Liver (tissue), 9 donors: ENCODE results near the gene LIMS2. TPM values are rescaled to one million over a fixed set of nuclear protein-coding genes. Genes with fewer than 3 reads are reported as not detected.

ENCODE experiments used
- DNase-seq: peaks from one replicate; pipeline ENCODE4 v3.0.0-alpha.2; 2017; ENCODE audit warnings: low spot score
- H3K27ac ChIP-seq, 2 donors: one replicate each; pipeline ENCODE4 v1.7.0; 2013; ENCODE audit warnings: inconsistent platforms in 2 of 2, low read length in 2 of 2, control low read depth in 1 of 2, low read depth in 1 of 2, mild to moderate bottlenecking in 1 of 2
- H3K27me3 ChIP-seq, 4 donors: one replicate each; pipeline versions ENCODE4 v1.6.1 to v1.7.0; 2013; ENCODE audit warnings: low read length in 3 of 4, inconsistent platforms in 1 of 4, mild to moderate bottlenecking in 1 of 4, moderate library complexity in 1 of 4; ENCODE audit not compliant: control insufficient read depth in 4 of 4, insufficient read depth in 4 of 4
- H3K36me3 ChIP-seq, 4 donors: one replicate each; pipeline versions ENCODE4 v1.6.1 to v1.7.0; 2013; ENCODE audit warnings: low read length in 3 of 4, mild to moderate bottlenecking in 3 of 4, low read depth in 1 of 4, moderate library complexity in 1 of 4; ENCODE audit not compliant: control insufficient read depth in 4 of 4, insufficient read depth in 3 of 4
- H3K4me1 ChIP-seq, 4 donors: one replicate each; pipeline versions ENCODE4 v1.6.1 to v1.7.0; 2013; ENCODE audit warnings: low read length in 3 of 4, mild to moderate bottlenecking in 3 of 4, moderate library complexity in 1 of 4; ENCODE audit not compliant: control insufficient read depth in 4 of 4, insufficient read depth in 4 of 4
- H3K4me3 ChIP-seq, 3 donors: one replicate each; pipeline versions ENCODE4 v1.6.1 to v1.7.0; 2013; ENCODE audit warnings: low read length in 3 of 3, control low read depth in 1 of 3, low read depth in 1 of 3, mild to moderate bottlenecking in 1 of 3
- H3K9ac ChIP-seq, 2 donors: one replicate each; pipeline ENCODE4 v1.7.0; 2013; ENCODE audit warnings: low read length in 2 of 2, mild to moderate bottlenecking in 2 of 2, moderate library complexity in 2 of 2, control low read depth in 1 of 2, low read depth in 1 of 2
- H3K9me3 ChIP-seq, 4 donors: one replicate each; pipeline versions ENCODE4 v1.6.1 to v1.7.0; 2013; ENCODE audit warnings: low read length in 3 of 4; ENCODE audit not compliant: control insufficient read depth in 4 of 4
- EGR1 ChIP-seq, 2 donors: IDR thresholded peaks; 2 replicates each; pipeline ENCODE4 v1.6.1; 2016 to 2018; ENCODE audit warnings: antibody characterized with exemption in 2 of 2, low read depth in 2 of 2
- FOXA1 ChIP-seq: IDR thresholded peaks from 2 replicates; pipeline ENCODE4 v1.6.1; 2016; ENCODE audit warnings: antibody characterized with exemption
- FOXA2 ChIP-seq: IDR thresholded peaks from 2 replicates; pipeline ENCODE4 v1.6.1; 2016; ENCODE audit warnings: antibody characterized with exemption
- GABPA ChIP-seq, 2 donors: IDR thresholded peaks in 1 of 2; conservative IDR thresholded peaks in 1 of 2; 2 replicates each; pipeline ENCODE4 v1.6.1; 2016; ENCODE audit warnings: antibody characterized with exemption in 2 of 2, mild to moderate bottlenecking in 1 of 2, moderate library complexity in 1 of 2
- HNF4A ChIP-seq, 2 donors: conservative IDR thresholded peaks; 2 replicates each; pipeline ENCODE4 v1.6.1; 2016; ENCODE audit warnings: antibody characterized with exemption in 2 of 2, mild to moderate bottlenecking in 2 of 2
- HNF4G ChIP-seq: IDR thresholded peaks from 2 replicates; pipeline ENCODE4 v1.6.1; 2016; ENCODE audit warnings: antibody characterized with exemption
- JUND ChIP-seq, 2 donors: IDR thresholded peaks; 2 replicates each; pipeline ENCODE4 v1.6.1; 2016; ENCODE audit warnings: antibody characterized with exemption in 2 of 2
- NR2F2 ChIP-seq: IDR thresholded peaks from 2 replicates; pipeline ENCODE4 v1.6.1; 2016; ENCODE audit warnings: antibody characterized with exemption
- RAD21 ChIP-seq, 2 donors: IDR thresholded peaks; 2 replicates each; pipeline ENCODE4 v1.6.1; 2016; ENCODE audit warnings: antibody characterized with exemption in 2 of 2, mild to moderate bottlenecking in 2 of 2
- RXRA ChIP-seq, 2 donors: IDR thresholded peaks; 2 replicates each; pipeline ENCODE4 v1.6.1; 2017 to 2018; ENCODE audit warnings: antibody characterized with exemption in 2 of 2, mild to moderate bottlenecking in 1 of 2
- TAF1 ChIP-seq: conservative IDR thresholded peaks from 2 replicates; pipeline ENCODE4 v1.6.1; 2016; ENCODE audit warnings: antibody characterized with exemption, mild to moderate bottlenecking
- YY1 ChIP-seq: IDR thresholded peaks from 2 replicates; pipeline ENCODE4 v1.6.1; 2016; ENCODE audit warnings: antibody characterized with exemption, mild to moderate bottlenecking
- WGBS: extraction: QIAGEN DNeasy Blood & Tissue Kit; methylation state at CpG from one replicate; pipeline ENCODE4 v1.1.7; 2013; 5-methylcytosine and 5-hydroxymethylcytosine counted together
- polyA plus RNA-seq, 2 donors: library from polyadenylated mRNA; stranded (reverse) in 1 of 2; unstranded in 1 of 2; fragments of 200-250 nt in 1 of 2; fragments of >200 nt in 1 of 2; fragmentation: Nextera tagmentation in 1 of 2; extraction: Ambion mirVana in 1 of 2; gene quantifications; one replicate each; pipeline versions ENCODE4 v1.2.1 to v1.2.3, GENCODE V29; 2013 to 2015
- total RNA-seq, 2 donors: library from RNA; depleted of rRNA; stranded (reverse); fragments of >200 nt; gene quantifications; one replicate each; pipeline ENCODE4 v1.2.3, GENCODE V29; 2014
- TF ChIP-seq, protein P1 (sequence below): IDR thresholded peaks from 2 replicates; pipeline ENCODE4 v1.6.1; 2016; ENCODE audit warnings: antibody characterized with exemption, mild to moderate bottlenecking
- TF ChIP-seq, protein P2 (sequence below): IDR thresholded peaks from 2 replicates; pipeline ENCODE4 v1.6.1; 2016; ENCODE audit warnings: antibody characterized with exemption
- TF ChIP-seq, protein P3 (sequence below): IDR thresholded peaks from 2 replicates; pipeline ENCODE4 v1.6.1; 2016; ENCODE audit warnings: antibody characterized with exemption
- TF ChIP-seq, protein P4 (sequence below): IDR thresholded peaks from 2 replicates; pipeline ENCODE4 v1.6.1; 2016; ENCODE audit warnings: antibody characterized with exemption
- TF ChIP-seq, protein P5 (sequence below): fragments of 150-350 bp; IDR thresholded peaks from 2 replicates; pipeline ENCODE4 v1.5.1; 2017; ENCODE audit warnings: improper control_type of control experiment, low read depth, low read length; ENCODE audit not compliant: missing input control
- donor health status: healthy.
- donor health status: healthy.
- donor health status: healthy.
- donor health status: healthy.
- donor health status: healthy.

Gene LIMS2
- total and polyA plus RNA-seq, 4 donors, result 1.4 to 17.9 (median 16.1) TPM

DNA sequence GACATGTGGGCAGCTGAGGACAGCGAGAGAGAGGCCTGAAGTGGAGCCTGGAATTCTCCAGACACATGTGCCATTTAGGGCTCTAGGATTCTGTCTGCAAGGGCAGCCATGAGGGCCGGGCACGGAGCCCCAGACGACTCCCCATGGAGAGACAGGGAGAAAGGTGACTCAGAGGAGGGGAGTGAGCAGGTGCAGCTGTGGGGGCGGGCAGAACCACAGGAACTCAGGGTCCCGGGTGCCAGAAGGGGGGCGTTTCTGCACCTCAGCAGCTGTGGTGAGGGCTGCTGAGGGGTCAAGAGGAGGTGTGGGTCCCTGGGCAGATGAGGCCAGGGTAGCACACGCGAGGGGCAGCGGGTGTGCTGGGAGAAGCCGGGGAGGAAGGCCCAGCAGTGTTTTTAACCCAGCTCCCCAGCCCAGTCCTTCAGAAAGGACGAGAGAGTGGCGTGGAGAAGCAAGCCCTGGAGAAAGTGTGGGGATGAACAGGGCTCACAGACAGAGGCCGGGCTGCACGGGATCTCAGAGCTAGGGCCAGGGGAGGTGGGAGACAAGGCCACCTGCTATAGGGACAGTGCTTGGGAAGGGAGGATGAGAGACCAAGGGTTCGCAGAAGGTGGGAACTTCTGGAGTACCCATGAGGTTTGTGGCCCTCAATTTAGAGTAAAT, 21.8 kb downstream of the LIMS2 start:
- TF ChIP-seq, protein P1, sequence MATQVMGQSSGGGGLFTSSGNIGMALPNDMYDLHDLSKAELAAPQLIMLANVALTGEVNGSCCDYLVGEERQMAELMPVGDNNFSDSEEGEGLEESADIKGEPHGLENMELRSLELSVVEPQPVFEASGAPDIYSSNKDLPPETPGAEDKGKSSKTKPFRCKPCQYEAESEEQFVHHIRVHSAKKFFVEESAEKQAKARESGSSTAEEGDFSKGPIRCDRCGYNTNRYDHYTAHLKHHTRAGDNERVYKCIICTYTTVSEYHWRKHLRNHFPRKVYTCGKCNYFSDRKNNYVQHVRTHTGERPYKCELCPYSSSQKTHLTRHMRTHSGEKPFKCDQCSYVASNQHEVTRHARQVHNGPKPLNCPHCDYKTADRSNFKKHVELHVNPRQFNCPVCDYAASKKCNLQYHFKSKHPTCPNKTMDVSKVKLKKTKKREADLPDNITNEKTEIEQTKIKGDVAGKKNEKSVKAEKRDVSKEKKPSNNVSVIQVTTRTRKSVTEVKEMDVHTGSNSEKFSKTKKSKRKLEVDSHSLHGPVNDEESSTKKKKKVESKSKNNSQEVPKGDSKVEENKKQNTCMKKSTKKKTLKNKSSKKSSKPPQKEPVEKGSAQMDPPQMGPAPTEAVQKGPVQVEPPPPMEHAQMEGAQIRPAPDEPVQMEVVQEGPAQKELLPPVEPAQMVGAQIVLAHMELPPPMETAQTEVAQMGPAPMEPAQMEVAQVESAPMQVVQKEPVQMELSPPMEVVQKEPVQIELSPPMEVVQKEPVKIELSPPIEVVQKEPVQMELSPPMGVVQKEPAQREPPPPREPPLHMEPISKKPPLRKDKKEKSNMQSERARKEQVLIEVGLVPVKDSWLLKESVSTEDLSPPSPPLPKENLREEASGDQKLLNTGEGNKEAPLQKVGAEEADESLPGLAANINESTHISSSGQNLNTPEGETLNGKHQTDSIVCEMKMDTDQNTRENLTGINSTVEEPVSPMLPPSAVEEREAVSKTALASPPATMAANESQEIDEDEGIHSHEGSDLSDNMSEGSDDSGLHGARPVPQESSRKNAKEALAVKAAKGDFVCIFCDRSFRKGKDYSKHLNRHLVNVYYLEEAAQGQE, result no peak
- no peak for TF ChIP-seq EGR1 (IDR thresholded peaks at IDR 0.05; ENCODE audit: low read depth in 2 of 2)
- no peak for TF ChIP-seq NR2F2
- no peak for TF ChIP-seq HNF4G
- no peak for TF ChIP-seq TAF1
- TF ChIP-seq HNF4A (conservative IDR thresholded peaks at IDR 0.05), result no peak
- TF ChIP-seq, protein P2, sequence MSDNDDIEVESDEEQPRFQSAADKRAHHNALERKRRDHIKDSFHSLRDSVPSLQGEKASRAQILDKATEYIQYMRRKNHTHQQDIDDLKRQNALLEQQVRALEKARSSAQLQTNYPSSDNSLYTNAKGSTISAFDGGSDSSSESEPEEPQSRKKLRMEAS, result no peak
- no peak for TF ChIP-seq GABPA (IDR thresholded peaks at IDR 0.05 in 1 of 2, conservative IDR thresholded peaks at IDR 0.05 in 1 of 2)
- TF ChIP-seq YY1, result no peak
- TF ChIP-seq, protein P3, sequence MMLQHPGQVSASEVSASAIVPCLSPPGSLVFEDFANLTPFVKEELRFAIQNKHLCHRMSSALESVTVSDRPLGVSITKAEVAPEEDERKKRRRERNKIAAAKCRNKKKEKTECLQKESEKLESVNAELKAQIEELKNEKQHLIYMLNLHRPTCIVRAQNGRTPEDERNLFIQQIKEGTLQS, result no peak
- TF ChIP-seq FOXA1, result no peak
- no peak for TF ChIP-seq JUND (IDR thresholded peaks at IDR 0.05)
- no peak for TF ChIP-seq RXRA (IDR thresholded peaks at IDR 0.05)
- TF ChIP-seq FOXA2, result no peak
- TF ChIP-seq, protein P4, sequence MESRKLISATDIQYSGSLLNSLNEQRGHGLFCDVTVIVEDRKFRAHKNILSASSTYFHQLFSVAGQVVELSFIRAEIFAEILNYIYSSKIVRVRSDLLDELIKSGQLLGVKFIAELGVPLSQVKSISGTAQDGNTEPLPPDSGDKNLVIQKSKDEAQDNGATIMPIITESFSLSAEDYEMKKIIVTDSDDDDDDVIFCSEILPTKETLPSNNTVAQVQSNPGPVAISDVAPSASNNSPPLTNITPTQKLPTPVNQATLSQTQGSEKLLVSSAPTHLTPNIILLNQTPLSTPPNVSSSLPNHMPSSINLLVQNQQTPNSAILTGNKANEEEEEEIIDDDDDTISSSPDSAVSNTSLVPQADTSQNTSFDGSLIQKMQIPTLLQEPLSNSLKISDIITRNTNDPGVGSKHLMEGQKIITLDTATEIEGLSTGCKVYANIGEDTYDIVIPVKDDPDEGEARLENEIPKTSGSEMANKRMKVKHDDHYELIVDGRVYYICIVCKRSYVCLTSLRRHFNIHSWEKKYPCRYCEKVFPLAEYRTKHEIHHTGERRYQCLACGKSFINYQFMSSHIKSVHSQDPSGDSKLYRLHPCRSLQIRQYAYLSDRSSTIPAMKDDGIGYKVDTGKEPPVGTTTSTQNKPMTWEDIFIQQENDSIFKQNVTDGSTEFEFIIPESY, result no peak
- H3K9me3 ChIP-seq, result no peaks in the 10 kb centered on the region
- H3K27ac ChIP-seq, result no peak overlapping the region
- no peaks in the 10 kb centered on the region for H3K27me3 ChIP-seq
- no peak overlapping the region for H3K9ac ChIP-seq
- peaks cover 2 to 11% (median 5%) of the 10 kb centered on the region in 4 donors for H3K4me1 ChIP-seq
- no peak for DNase-seq
- H3K36me3 ChIP-seq, result peaks cover 0 to 14% (median 1%) of the 10 kb centered on the region in 4 donors
- no peak overlapping the region for H3K4me3 ChIP-seq
- WGBS, result 89% methylated on average over 16 of the region's 16 CpGs

DNA sequence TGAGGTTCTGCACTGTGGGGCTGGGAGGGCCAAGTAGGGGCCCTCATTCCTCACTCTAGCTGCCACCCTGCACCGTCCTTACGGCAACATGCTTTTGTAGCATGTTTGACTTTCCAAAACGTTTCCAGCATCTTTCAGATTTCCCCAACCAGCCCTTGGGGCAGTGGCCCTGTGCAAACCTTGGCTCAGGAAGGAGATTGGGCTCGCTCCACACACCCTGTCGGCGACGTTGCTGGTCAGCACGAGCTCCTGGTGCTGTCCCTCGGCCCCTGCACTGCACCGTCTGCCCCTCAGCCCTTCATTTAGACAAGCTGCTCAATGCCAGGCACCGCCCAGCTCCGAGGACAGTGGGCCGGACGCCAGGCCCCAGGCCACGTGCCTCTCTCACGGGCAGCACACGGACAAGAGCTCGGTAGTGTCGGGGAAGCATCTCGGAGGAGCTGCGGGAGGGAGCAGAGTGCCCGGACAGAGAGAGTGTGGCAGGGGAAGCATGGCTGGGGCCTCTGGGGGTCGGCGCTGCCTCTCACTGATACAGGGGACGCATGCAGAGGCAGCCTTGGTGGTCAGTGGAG, 22.5 kb downstream of the LIMS2 start:
- Histone ChIP-seq H3K9ac (no peak overlapping the region), H3K27ac (no peak overlapping the region), H3K4me3 (no peak overlapping the region), H3K9me3 (no peaks in the 10 kb centered on the region), H3K4me1 (peaks cover 2 to 11% (median 5%) of the 10 kb centered on the region in 4 donors), H3K27me3 (no peaks in the 10 kb centered on the region), H3K36me3 (peaks cover 0 to 14% (median 1%) of the 10 kb centered on the region in 4 donors)
- no peak for DNase-seq
- 78% methylated on average over 25 of the region's 25 CpGs for WGBS
- TF ChIP-seq HNF4G, result no peak
- TF ChIP-seq, protein P3, result no peak
- no peak for TF ChIP-seq FOXA2
- TF ChIP-seq EGR1 (IDR thresholded peaks at IDR 0.05; ENCODE audit: low read depth in 2 of 2), result no peak
- no peak for TF ChIP-seq YY1
- TF ChIP-seq, protein P4, result no peak
- no peak for TF ChIP-seq HNF4A (conservative IDR thresholded peaks at IDR 0.05)
- no peak for TF ChIP-seq TAF1
- TF ChIP-seq RXRA (IDR thresholded peaks at IDR 0.05), result no peak
- TF ChIP-seq GABPA (IDR thresholded peaks at IDR 0.05 in 1 of 2, conservative IDR thresholded peaks at IDR 0.05 in 1 of 2), result no peak
- TF ChIP-seq FOXA1, result no peak
- TF ChIP-seq RAD21 (IDR thresholded peaks at IDR 0.05), result no peak
- TF ChIP-seq, protein P5, sequence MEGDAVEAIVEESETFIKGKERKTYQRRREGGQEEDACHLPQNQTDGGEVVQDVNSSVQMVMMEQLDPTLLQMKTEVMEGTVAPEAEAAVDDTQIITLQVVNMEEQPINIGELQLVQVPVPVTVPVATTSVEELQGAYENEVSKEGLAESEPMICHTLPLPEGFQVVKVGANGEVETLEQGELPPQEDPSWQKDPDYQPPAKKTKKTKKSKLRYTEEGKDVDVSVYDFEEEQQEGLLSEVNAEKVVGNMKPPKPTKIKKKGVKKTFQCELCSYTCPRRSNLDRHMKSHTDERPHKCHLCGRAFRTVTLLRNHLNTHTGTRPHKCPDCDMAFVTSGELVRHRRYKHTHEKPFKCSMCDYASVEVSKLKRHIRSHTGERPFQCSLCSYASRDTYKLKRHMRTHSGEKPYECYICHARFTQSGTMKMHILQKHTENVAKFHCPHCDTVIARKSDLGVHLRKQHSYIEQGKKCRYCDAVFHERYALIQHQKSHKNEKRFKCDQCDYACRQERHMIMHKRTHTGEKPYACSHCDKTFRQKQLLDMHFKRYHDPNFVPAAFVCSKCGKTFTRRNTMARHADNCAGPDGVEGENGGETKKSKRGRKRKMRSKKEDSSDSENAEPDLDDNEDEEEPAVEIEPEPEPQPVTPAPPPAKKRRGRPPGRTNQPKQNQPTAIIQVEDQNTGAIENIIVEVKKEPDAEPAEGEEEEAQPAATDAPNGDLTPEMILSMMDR, result no peak
